ENCODE data around the gene TEAD1.

Gene TEAD1

GRCh38 chr11:12706545-12707499 lies 32.6 kb downstream of the TEAD1 start:
- DNase-seq (ENCODE audit: low read depth in 1 of 2, low spot score in 1 of 2), result no peak

- no peak for DNase-seq (ENCODE audit: low read depth in 1 of 2, low spot score in 1 of 2)
Measured at GRCh38 chr11:12707500-12707880, 33.3 kb downstream of the TEAD1 start.

- DNase-seq (ENCODE audit: low read depth in 1 of 2, low spot score in 1 of 2), result no peak
Measured at GRCh38 chr11:12711496-12711895, 37.3 kb downstream of the TEAD1 start.

DNA sequence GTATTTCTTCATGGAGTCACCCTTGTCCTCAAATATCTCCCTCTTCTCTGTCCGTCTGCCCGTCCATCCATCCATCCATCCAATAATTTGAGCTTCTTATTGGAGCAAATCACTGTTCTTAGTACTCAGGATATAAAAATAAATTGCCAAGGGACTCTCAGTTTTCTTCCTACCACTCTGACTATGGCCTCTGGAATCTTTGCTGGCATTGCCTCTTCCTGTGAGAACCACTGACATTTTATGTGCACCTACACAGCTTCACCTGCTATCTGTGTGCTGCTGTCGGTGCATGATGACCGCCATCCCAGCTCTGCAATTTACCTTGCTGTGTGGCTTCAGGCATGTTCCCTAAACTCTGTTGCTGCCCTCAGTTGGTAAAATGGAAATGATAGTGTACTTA lies 37.9 kb downstream of the TEAD1 start:
- DNase-seq (ENCODE audit: low read depth in 1 of 2, low spot score in 1 of 2), result no peak

DNA sequence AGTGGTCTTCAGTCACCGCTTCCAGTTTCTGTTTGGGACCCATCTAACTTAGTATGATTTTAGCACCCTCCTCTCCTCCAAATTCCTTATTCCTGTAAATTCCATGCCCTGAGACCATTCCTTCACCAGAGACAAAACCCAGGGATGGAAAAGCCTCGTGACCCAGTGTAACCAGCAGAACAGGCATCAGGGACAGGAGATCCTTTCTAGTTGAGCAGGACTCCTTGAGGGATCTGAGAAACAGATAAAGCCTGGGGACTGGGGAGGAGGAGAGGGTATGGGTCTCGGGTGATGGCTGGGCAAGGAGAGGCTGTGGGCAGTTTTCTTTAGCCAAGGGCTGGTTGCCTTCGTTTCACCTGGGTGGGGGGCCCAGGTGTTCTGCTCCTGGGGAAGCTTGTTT lies 40.9 kb downstream of the TEAD1 start:
- DNase-seq (ENCODE audit: low read depth in 1 of 2, low spot score in 1 of 2), result no peak

GRCh38 chr11:12715941-12716340 lies 41.7 kb downstream of the TEAD1 start:
- no peak for DNase-seq (ENCODE audit: low read depth in 1 of 2, low spot score in 1 of 2)

GRCh38 chr11:12716816-12717215 lies 42.6 kb downstream of the TEAD1 start:
- no peak for DNase-seq (ENCODE audit: low read depth in 1 of 2, low spot score in 1 of 2)

DNA sequence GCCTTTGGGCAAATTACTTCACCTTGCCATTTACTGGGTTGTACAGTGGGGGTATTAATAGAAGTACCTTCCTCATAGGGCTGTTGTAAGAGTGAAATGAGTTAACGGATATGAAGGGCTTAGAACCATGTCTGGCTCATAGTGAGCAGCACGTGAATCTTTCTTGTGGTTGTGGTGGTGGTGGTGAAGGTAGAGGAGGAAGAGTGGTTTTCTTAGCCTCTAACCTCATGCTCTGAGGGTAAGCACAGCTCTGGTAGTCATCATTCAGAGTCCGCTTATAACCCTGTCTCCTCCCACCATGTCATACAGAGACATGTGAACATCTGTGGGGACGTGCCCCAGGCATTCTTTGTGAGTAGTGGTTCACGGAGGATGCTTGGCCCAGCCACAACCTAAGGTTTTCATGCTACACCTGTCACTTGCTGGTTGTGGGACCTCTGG lies 43.6 kb downstream of the TEAD1 start:
- DNase-seq (ENCODE audit: low read depth in 1 of 2, low spot score in 1 of 2), result peak in 1 of 2 donors; percentile 40

GRCh38 chr11:12719221-12719620 lies 45.0 kb downstream of the TEAD1 start:
- DNase-seq (ENCODE audit: low read depth in 1 of 2, low spot score in 1 of 2), result no peak

GRCh38 chr11:12721816-12722604 lies 47.8 kb downstream of the TEAD1 start:
- no peak for DNase-seq (ENCODE audit: low read depth in 1 of 2, low spot score in 1 of 2)

DNA sequence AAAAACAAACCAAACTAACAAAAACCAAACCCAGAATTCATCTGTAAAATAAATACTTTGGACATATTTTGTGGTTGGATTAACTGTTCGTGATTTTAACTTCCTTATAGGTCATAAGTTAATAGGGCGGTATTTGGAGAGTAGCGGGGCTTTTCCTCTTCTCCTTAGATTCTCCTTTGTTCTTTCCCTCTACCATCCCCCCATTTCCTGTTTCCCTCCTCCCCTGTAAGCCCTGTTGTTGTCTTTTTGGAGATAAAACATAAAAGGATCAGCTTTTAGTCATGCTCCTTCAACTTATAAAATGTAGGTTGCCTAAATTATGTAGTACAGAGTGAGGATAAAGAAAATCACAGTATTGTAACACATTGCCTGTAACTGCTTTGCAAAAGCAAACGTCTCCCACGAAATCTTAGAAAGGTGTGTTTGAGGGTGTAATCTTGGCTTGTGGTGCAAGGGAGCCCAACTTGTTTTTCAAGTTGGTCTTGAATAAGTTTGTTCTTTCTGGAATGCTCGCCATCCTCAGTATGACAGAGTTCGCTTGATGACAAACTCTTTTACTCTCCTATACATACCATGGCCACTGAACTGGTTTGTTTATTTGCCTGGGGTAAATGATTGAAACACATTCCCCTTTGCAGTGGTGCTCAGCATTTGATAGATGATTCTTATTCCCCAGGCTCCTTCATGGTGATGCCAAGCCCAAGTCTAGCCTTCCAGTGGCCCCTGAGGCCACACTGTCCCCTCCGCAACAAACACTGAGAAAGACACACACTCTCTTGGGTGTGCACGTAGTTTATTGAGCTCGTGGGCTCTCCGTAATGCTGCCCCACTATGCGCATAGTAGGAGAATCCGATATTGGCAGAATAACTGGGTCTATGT lies 49.4 kb downstream of the TEAD1 start:
- no peak for DNase-seq (ENCODE audit: low read depth in 1 of 2, low spot score in 1 of 2)

GRCh38 chr11:12724301-12725054 lies 50.3 kb downstream of the TEAD1 start:
- no peak for DNase-seq (ENCODE audit: low read depth in 1 of 2, low spot score in 1 of 2)

DNA sequence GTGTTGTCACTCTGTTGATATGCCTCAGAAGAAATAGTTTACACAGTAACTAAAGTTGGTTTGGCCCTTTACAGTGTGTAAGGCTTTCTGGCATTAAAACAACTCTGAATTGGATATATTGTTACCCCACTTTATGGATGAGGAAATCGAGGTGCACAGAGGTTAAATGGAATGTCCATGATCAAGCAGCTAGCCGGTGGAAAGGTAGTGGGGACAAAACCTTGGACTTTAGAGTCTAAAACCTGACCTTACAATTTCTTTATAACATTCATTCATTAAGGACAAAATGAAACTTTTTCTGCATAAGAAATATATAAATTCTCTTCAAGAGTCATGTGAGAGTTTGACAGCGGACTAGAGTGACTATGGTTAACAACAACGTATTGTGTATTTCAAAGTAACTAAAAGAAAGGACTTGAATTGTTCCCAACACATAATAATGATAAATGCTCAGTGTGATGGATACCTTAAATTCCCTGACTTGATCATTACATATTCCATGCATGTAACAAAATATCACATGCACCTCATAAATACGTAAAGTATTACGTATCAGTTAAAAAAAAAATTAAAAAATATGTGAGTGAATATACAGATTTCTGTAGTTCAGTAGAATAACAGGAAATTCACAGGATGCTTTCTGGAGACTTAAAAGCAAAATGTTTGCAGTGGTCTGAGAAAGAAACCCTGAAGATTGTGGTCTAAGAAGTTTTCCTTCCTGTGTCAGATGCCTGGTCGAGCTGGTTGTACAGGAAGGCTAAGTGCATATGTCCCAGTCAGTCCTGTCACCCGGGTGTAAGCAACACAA lies 51.0 kb downstream of the TEAD1 start:
- DNase-seq (ENCODE audit: low read depth in 1 of 2, low spot score in 1 of 2), result no peak

GRCh38 chr11:12725863-12726682 lies 51.9 kb downstream of the TEAD1 start:
- no peak for DNase-seq (ENCODE audit: low read depth in 1 of 2, low spot score in 1 of 2)

DNA sequence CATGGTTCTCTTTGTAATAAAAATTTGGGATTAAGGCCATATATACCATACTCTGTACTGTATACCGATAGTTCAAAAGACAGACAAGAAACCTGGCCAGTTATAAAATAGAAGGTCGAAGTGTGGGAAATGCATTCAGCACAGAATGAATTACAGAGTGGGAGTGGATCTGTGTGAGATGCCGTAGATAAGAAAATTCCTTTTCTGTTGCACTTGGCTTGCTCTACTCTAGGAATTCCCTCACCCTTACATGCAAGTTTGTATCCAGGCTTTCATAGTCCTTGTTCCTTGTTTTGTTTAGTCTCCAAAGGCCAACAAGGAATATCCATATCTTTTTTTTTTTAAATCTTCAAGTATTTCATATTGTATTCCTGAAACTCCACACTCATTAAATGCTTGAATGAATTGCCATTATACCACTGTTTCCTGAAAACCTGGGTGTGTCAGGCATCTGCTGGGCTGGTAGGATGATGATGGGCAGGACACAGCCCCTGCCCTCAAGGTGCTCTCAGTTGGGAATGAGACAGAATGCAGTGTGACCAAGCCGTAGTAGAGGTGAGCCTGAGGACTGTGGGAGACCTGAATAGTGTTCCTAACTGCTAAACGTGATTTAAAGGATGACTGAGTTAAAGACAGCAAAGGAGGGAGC lies 53.5 kb downstream of the TEAD1 start:
- DNase-seq (ENCODE audit: low read depth in 1 of 2, low spot score in 1 of 2), result no peak

- no peak for DNase-seq (ENCODE audit: low read depth in 1 of 2, low spot score in 1 of 2)
Measured at GRCh38 chr11:12728417-12728816, 54.2 kb downstream of the TEAD1 start.

DNA sequence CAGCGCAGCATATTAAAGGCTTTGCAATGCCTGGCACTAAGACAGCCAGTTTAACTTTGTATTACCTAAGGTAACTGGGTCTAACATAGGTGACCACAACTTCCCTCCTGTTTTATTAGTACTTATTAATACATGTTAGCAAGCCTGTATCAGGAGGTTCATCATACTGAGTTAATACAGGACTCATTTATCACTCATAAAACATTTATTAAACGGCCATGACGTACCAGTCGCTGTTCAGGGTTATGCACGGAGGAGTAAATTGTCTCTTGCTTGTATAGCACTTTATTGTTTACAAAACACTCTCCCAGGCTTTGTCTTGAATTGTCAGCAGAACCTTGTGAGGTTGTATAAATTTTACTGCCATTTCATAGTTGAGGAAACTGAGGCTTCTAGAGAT lies 55.7 kb downstream of the TEAD1 start:
- DNase-seq (ENCODE audit: low read depth in 1 of 2, low spot score in 1 of 2), result no peak

DNA sequence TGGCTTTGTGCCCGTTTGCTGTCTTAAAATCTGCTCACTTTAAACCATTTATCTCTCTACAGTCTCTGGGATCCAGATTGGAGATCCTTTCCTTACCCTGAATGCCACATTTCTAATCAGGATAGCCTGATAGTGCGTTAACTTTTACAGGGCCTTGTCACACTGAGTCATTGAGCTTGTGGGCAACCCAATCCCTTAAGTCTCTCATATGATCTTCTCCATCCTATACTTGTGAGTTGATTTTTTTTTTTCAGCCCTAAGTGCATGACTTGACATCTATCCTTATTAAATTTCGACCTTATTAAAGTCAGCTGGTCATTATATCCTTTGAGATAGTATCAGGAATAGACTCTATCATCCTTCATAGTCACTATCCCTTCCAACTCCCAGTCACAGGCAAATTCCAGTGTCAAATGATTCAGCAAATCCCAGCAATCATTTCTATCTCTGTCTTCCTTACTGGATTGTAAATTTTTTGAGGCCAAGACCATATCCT lies 57.7 kb downstream of the TEAD1 start:
- no peak for DNase-seq (ENCODE audit: low read depth in 1 of 2, low spot score in 1 of 2)
